Duodenal mucosa (tissue), 2 donors: ENCODE measurements around the gene PLPPR2.
A peak's percentile ranks its signal among the peaks of the same experiment; 100 is the strongest.
"Not testable (repeated sequence)": the region's sequence is repeated elsewhere in the genome, so short reads cannot be mapped to it uniquely, and the experiment has no call there.

Experiments used
- H3K27ac ChIP-seq: one replicate; pipeline ENCODE4 v1.7.0; 2013; ENCODE audit warnings: low read depth, low read length
- H3K27me3 ChIP-seq, 2 donors: one replicate each; pipeline ENCODE4 v1.7.0; 2013; ENCODE audit warnings: low read length in 2 of 2, control low read depth in 1 of 2; ENCODE audit not compliant: insufficient read depth in 2 of 2, control insufficient read depth in 1 of 2
- H3K36me3 ChIP-seq, 2 donors: one replicate each; pipeline ENCODE4 v1.7.0; 2013; ENCODE audit warnings: low read length in 2 of 2, control low read depth in 1 of 2; ENCODE audit not compliant: insufficient read depth in 2 of 2, control insufficient read depth in 1 of 2
- H3K4me1 ChIP-seq, 2 donors: one replicate each; pipeline ENCODE4 v1.7.0; 2013; ENCODE audit warnings: low read length in 2 of 2, control low read depth in 1 of 2; ENCODE audit not compliant: insufficient read depth in 2 of 2, control insufficient read depth in 1 of 2
- H3K4me3 ChIP-seq, 2 donors: one replicate each; pipeline ENCODE4 v1.7.0; 2013; ENCODE audit warnings: low read length in 2 of 2, low read depth in 1 of 2
- H3K9ac ChIP-seq, 2 donors: one replicate each; pipeline ENCODE4 v1.7.0; 2013; ENCODE audit warnings: low read length in 2 of 2, low read depth in 1 of 2
- H3K9me3 ChIP-seq, 2 donors: one replicate each; pipeline ENCODE4 v1.7.0; 2013; ENCODE audit warnings: low read length in 2 of 2, control low read depth in 1 of 2; ENCODE audit not compliant: control insufficient read depth in 1 of 2

Gene PLPPR2, protein sequence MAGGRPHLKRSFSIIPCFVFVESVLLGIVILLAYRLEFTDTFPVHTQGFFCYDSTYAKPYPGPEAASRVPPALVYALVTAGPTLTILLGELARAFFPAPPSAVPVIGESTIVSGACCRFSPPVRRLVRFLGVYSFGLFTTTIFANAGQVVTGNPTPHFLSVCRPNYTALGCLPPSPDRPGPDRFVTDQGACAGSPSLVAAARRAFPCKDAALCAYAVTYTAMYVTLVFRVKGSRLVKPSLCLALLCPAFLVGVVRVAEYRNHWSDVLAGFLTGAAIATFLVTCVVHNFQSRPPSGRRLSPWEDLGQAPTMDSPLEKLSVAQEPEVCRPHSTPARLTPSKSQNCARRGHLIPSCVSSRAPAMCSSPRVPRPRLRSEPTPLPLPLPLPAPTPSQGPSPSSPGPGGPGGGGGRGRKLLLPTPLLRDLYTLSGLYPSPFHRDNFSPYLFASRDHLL

DNA sequence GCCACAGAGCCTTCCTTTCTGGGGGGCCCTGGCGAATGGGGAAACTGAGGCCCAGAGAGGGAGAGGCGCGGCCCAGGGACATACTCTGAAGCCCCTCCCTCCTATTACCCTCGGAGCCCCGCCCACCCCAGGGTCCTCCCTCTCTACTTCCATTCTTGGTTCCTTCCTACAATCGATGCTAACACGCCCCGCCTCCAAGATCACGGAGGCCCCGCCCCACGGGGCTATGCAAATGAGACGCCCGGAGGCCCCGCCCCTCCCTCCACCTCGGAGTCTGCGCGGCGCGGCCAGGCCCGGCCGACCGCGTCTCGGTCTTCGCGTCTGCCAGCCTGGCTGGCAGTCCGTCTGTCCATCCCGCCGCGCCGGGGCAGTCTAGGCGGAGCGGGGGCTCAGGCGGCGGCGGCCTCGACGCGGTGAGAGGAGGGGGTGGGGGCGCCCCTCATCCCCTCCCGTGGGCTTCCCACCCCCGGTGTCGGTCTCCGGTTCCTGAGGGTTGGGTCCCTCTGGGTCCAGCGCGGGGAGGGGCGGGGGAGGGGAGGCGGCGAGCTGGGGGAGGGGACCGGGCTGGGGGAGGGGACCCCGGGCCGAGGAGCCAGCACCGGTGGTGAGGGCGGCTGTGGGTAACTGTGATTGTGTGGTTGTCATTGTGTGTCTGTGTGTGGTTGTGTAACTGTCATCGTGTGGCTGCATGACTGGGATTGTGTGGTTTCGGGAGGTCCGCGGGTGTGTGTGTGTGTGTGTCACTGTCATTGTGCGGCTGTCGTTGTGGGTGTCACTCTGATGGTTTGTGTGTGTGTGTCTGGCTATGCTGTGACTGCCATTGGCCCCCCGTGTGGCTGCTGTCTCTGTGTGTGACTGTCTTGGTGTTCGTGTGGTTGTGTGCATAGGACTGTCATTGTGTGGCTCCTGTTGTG lies at the start of gene PLPPR2:
TSS of gene PLPPR2 (plus strand) at position 273 of the 914 bp plus-strand sequence. CDS start 2,242 bp downstream, outside the sequence.
- H3K36me3 ChIP-seq, result no peaks in the 10 kb centered on the region
- no peak within 1 kb of the TSS for H3K27ac ChIP-seq
- H3K9me3 ChIP-seq, result no peaks in the 10 kb centered on the region
- H3K4me3 ChIP-seq, result peak within 1 kb of the TSS; percentile 57 to 66
- peaks cover 7 to 9% of the 10 kb centered on the region in 2 donors for H3K4me1 ChIP-seq
- peak within 1 kb of the TSS in 1 of 2 donors; percentile 30 for H3K9ac ChIP-seq
- H3K27me3 ChIP-seq, result peaks cover 0 to 6% of the 10 kb centered on the region in 2 donors

GRCh38 chr19:11306337-11306736 lies 48.9 kb upstream of the PLPPR2 start:
- Histone ChIP-seq H3K4me3 (no peak overlapping the region), H3K27ac (no peak overlapping the region), H3K4me1 (no peaks in the 10 kb centered on the region), H3K27me3 (no peaks in the 10 kb centered on the region), H3K9me3 (no peaks in the 10 kb centered on the region), H3K9ac (no peak overlapping the region), H3K36me3 (no peaks in the 10 kb centered on the region)

GRCh38 chr19:11320278-11320995 lies 34.8 kb upstream of the PLPPR2 start:
- not testable (repeated sequence) for H3K27ac ChIP-seq, H3K36me3 ChIP-seq, H3K9ac ChIP-seq, H3K4me3 ChIP-seq, H3K9me3 ChIP-seq, H3K27me3 ChIP-seq
- peaks cover 16 to 22% of the 10 kb centered on the region in 2 donors for H3K4me1 ChIP-seq

DNA sequence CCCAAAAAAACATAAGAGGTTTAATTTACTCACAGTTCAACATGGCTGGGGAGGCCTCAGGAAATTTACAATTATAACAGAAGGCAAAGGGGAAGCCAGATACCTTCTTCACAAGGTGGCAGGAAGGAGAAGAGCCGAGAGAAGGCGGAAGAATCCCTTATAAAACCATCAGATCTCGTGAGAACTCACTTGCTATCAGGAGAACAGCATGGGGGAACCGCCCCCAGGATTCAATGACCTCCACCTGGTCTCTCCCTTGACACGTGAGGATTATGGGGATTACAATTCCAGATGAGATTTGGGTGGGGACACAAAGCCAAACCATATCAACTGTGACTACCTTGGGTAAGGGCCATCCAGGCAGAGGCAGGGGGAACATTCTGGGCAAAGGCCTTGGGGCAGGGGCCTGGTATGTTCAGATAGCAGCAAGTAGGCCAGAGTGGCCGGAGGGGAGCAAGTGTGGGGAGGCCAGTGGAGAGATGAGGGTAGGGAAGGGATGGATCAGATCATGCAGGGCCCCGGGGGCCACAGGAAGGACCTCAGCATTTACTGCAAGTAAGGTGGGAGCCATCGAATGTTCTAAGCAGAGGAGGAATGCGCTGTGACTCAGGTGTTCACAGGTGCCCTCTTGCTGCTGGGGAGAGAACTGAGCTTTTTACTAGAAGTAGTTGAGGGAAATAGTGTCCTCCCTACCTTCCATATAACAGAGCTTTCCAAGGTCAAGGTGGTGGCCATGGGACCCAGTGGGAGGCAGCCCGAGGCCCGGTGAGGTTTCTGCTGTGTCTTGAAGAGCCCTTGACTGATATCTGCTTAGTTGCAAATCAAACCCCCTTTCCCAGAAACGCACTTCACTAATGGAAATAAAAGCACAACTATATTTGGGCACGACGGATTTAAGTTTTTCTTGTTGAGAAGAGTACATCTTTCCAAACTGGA lies 33.8 kb upstream of the PLPPR2 start:
- peaks cover 0 to 4% of the 10 kb centered on the region in 2 donors for H3K36me3 ChIP-seq
- H3K4me1 ChIP-seq, result peaks cover 16 to 22% of the 10 kb centered on the region in 2 donors
- H3K9me3 ChIP-seq, result no peaks in the 10 kb centered on the region
- no peak overlapping the region for H3K9ac ChIP-seq
- H3K27me3 ChIP-seq, result no peaks in the 10 kb centered on the region
- H3K4me3 ChIP-seq, result no peak overlapping the region
- no peak overlapping the region for H3K27ac ChIP-seq

DNA sequence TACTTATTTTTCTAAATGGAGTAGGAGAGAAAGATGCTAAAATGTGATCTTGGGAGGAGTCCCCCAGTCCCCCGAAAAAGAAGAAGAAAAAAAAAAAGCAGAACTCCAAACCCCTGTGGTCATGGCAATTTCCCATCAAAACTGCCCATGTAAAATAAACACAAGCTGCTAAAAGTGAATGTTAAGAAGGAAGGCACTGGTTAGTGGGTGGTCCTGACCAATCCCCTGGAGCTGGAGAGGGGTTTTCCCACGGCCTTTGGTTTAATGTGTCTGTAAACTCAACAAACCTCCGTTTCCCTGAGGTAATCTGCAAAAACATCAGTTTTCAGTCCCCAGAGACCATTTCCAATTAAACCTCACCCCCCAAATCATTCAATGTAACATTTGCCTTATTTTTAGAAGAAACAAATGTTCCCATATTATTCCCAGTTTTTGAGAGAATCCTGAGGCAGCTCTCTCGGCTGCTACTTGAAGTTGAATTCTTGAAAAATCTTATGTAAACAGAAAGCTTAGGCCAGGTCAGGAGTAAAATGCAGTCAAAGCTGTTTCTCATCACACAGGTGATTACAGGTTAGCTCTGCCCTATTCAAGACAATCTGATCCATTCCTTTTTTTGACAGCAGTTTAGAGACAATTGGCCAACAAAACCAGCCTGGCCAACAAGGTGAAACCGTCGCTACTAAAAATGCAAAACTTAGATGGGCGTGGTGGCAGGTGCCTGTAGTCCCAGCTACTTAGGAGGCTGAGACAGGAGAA lies 32.8 kb upstream of the PLPPR2 start:
- no peak overlapping the region for H3K9ac ChIP-seq
- H3K4me1 ChIP-seq, result peaks cover 16 to 22% of the 10 kb centered on the region in 2 donors
- no peak overlapping the region for H3K27ac ChIP-seq
- H3K4me3 ChIP-seq, result no peak overlapping the region
- peaks cover 5 to 12% of the 10 kb centered on the region in 2 donors for H3K36me3 ChIP-seq
- H3K9me3 ChIP-seq, result no peaks in the 10 kb centered on the region
- no peaks in the 10 kb centered on the region for H3K27me3 ChIP-seq

GRCh38 chr19:11323601-11324078 lies 31.6 kb upstream of the PLPPR2 start:
- H3K9ac ChIP-seq, result peak overlapping the region in 1 of 2 donors; percentile 23
- H3K27ac ChIP-seq, result no peak overlapping the region
- H3K36me3 ChIP-seq, result peaks cover 5 to 13% of the 10 kb centered on the region in 2 donors
- H3K27me3 ChIP-seq, result no peaks in the 10 kb centered on the region
- H3K4me3 ChIP-seq, result peak overlapping the region in 1 of 2 donors; percentile 27
- peaks cover 16 to 22% of the 10 kb centered on the region in 2 donors for H3K4me1 ChIP-seq
- no peaks in the 10 kb centered on the region for H3K9me3 ChIP-seq

DNA sequence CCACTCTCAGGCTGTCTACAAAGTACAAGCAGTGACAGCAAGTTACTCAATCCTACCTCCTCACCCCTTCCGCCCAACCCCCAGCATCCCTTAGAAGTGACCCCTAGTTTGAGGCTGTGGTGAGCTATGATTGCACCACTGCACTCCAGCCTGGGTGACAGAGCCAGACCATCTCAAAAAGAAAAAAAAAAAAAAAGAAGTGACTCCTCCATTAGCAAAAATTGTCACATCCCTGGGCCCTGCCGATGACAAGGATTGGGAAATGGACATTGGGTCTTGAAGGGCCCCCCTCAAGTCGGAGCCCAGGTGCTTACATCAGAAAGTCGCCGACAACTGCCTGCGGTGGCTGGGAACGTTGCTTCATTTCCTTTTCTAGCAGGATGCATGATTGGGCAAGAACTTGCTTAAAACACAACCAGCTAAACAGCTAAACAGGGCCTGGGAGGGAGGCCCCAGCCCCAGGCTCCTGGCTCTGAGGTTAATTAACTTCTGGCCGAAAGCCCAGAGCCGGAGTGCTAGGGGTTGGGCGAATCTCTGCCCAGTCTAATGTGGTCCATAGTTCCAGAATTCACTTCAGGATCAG lies 31.1 kb upstream of the PLPPR2 start:
- peak overlapping the region in 1 of 2 donors; percentile 27 for H3K4me3 ChIP-seq
- H3K27ac ChIP-seq, result no peak overlapping the region
- H3K4me1 ChIP-seq, result peaks cover 16 to 22% of the 10 kb centered on the region in 2 donors
- H3K9ac ChIP-seq, result no peak overlapping the region
- H3K9me3 ChIP-seq, result no peaks in the 10 kb centered on the region
- no peaks in the 10 kb centered on the region for H3K27me3 ChIP-seq
- peaks cover 5 to 13% of the 10 kb centered on the region in 2 donors for H3K36me3 ChIP-seq

- no peak overlapping the region for H3K27ac ChIP-seq
- peaks cover 6 to 13% of the 10 kb centered on the region in 2 donors for H3K36me3 ChIP-seq
- H3K9me3 ChIP-seq, result no peaks in the 10 kb centered on the region
- H3K27me3 ChIP-seq, result no peaks in the 10 kb centered on the region
- no peak overlapping the region for H3K4me3 ChIP-seq
- H3K4me1 ChIP-seq, result peaks cover 16 to 22% of the 10 kb centered on the region in 2 donors
- no peak overlapping the region for H3K9ac ChIP-seq
These were observed 30.4 kb upstream of the PLPPR2 start for GRCh38 chr19:11324748-11325389.
